HepG2 (cell line): ENCODE measurements around the gene C1QTNF5. TPM values are rescaled to one million over a fixed set of nuclear protein-coding genes. Genes with fewer than 3 reads are reported as not detected.

Source experiments
- FOXM1 ChIP-seq: sonication (generic); formaldehyde crosslinking; IDR thresholded peaks from 2 replicates; pipeline ENCODE4 v1.5.0; 2020; ENCODE audit warnings: missing genetic modification reagents
- MAFG ChIP-seq: sonication (generic); formaldehyde crosslinking; IDR thresholded peaks from 2 replicates; pipeline ENCODE4 v1.5.1; 2020; ENCODE audit warnings: mild to moderate bottlenecking, missing genetic modification reagents
- MTA1 ChIP-seq: sonication (generic); formaldehyde crosslinking; IDR thresholded peaks from 2 replicates; pipeline ENCODE4 v1.4.0; 2020; ENCODE audit warnings: missing genetic modification reagents, mild to moderate bottlenecking, borderline replicate concordance
- NFRKB ChIP-seq: fragments of 450-650 bp; IDR thresholded peaks from 2 replicates; pipeline ENCODE4 v1.6.1; 2017
- SMC3 ChIP-seq: IDR thresholded peaks from 2 replicates; pipeline ENCODE4 v1.6.1; 2011; ENCODE audit warnings: low read length, improper control_type of control experiment
- TBX3 ChIP-seq: fragments of 450-650 bp; IDR thresholded peaks from 2 replicates; pipeline ENCODE4 v1.6.1; 2017; ENCODE audit warnings: antibody characterized with exemption, mild to moderate bottlenecking, inconsistent platforms, borderline replicate concordance
- ZMAT3 ChIP-seq: sonication (generic); formaldehyde crosslinking; conservative IDR thresholded peaks from 2 replicates; pipeline ENCODE4 v1.7.0; 2021; ENCODE audit warnings: missing genetic modification reagents
- ZNF121 ChIP-seq: sonication (generic); formaldehyde crosslinking; IDR thresholded peaks from 2 replicates; pipeline ENCODE4 v1.5.0; 2020; ENCODE audit warnings: mild to moderate bottlenecking, missing genetic modification reagents
- ZNF24 ChIP-seq: fragments of 450-650 bp; IDR thresholded peaks from 2 replicates; pipeline ENCODE4 v1.6.1; 2017; ENCODE audit warnings: antibody characterized with exemption, mild to moderate bottlenecking
- ZNF3 ChIP-seq: IDR thresholded peaks from 2 replicates; pipeline ENCODE4 v1.7.0; 2017; ENCODE audit warnings: inconsistent platforms
- ZNF30 ChIP-seq: sonication (generic); formaldehyde crosslinking; IDR thresholded peaks from 2 replicates; pipeline ENCODE4 v1.5.0; 2020; ENCODE audit warnings: mild to moderate bottlenecking, missing genetic modification reagents
- ZNF430 ChIP-seq: sonication (generic); formaldehyde crosslinking; IDR thresholded peaks from 2 replicates; pipeline ENCODE4 v1.9.0; 2021; ENCODE audit warnings: mild to moderate bottlenecking, missing genetic modification reagents
- ZNF703 ChIP-seq: sonication (generic); formaldehyde crosslinking; IDR thresholded peaks from 2 replicates; pipeline ENCODE4 v1.5.1; 2020; ENCODE audit warnings: missing genetic modification reagents, mild to moderate bottlenecking, moderate library complexity, borderline replicate concordance
- ZNF777 ChIP-seq: sonication (generic); formaldehyde crosslinking; IDR thresholded peaks from 2 replicates; pipeline ENCODE4 v1.4.0; 2020; ENCODE audit warnings: missing genetic modification reagents
- polyA plus RNA-seq, 8 experiments: library from polyadenylated mRNA; depleted of rRNA in 3 of 8; stranded (reverse) in 7 of 8; unstranded in 1 of 8; fragments of >200 nt; fragmentation: Illumina TruSeq in 4 of 8; extraction: Trizol in 4 of 8; gene quantifications; 2 replicates each; pipeline versions ENCODE4 v1.2.1 to v1.2.3, GENCODE V29; 2011 to 2016; ENCODE audit warnings: low read depth in 4 of 8, missing spikeins in 1 of 8, mixed read lengths in 1 of 8; ENCODE audit not compliant: insufficient read depth in 1 of 8
- total RNA-seq, 5 experiments: library from RNA; depleted of rRNA; stranded (reverse); fragments of >200 nt; fragmentation: Illumina TruSeq; extraction: Trizol; gene quantifications; 2 replicates each; pipeline ENCODE4 v1.2.3, GENCODE V29; 2016; ENCODE audit warnings: low read depth in 1 of 5
- TF ChIP-seq, protein P1 (sequence below): IDR thresholded peaks from 2 replicates; pipeline ENCODE4 v1.4.0; 2020; ENCODE audit warnings: mild to moderate bottlenecking, missing genetic modification reagents
- TF ChIP-seq, protein P2 (sequence below): fragments of 450-650 bp; IDR thresholded peaks from 2 replicates; pipeline ENCODE4 v1.6.1; 2017
- TF ChIP-seq, protein P3 (sequence below): sonication (generic); formaldehyde crosslinking; IDR thresholded peaks from 2 replicates; pipeline ENCODE4 v1.4.0; 2020; ENCODE audit warnings: missing genetic modification reagents, mild to moderate bottlenecking, borderline replicate concordance
- TF ChIP-seq, protein P4 (sequence below): sonication (generic); formaldehyde crosslinking; IDR thresholded peaks from 2 replicates; pipeline ENCODE4 v1.8.0; 2022; ENCODE audit warnings: mild to moderate bottlenecking, missing genetic modification reagents, moderate library complexity
- TF ChIP-seq, protein P5 (sequence below): sonication (generic); formaldehyde crosslinking; IDR thresholded peaks from 2 replicates; pipeline ENCODE4 v1.4.0; 2020; ENCODE audit warnings: mild to moderate bottlenecking, missing genetic modification reagents

Gene C1QTNF5
- total and polyA plus RNA-seq, 2 of the 13 experiments (the other 11 are each of a cell fraction or from before 2014, with no cell fraction given), result 0.86 to 1.2 TPM

DNA sequence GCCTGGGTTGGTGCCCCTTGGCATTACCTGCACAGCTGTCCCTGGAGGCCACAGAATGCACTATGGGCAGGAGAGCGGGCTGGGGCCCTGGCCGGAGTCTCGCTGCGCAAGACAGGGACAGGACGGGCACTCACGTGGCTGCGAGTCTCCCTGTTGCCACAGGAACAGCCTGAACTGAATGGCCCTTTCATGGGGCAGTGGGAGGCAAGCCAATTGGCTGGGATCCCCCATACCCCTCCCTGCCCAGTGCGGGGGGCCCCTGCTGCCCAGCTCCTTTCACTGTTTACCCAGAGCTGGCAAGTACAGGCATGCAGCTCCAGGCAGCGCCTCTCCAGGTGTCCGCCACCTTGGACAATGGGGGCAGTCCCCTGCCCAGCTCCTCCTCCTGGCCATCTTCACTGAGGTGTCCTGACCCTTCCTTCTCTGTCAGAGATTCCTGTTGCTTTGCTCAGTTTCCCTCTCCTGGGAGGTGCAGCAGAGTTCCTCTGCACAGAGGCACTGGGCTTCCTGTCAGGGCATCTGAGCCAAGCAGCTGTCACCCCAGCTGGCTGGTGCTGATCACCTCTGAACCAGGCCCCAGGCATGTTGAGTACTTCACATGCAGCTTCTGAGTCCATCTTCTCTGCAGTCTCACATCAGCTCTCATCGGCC lies 35.6 kb upstream of the C1QTNF5 start (continued):
- TF ChIP-seq, protein P1, sequence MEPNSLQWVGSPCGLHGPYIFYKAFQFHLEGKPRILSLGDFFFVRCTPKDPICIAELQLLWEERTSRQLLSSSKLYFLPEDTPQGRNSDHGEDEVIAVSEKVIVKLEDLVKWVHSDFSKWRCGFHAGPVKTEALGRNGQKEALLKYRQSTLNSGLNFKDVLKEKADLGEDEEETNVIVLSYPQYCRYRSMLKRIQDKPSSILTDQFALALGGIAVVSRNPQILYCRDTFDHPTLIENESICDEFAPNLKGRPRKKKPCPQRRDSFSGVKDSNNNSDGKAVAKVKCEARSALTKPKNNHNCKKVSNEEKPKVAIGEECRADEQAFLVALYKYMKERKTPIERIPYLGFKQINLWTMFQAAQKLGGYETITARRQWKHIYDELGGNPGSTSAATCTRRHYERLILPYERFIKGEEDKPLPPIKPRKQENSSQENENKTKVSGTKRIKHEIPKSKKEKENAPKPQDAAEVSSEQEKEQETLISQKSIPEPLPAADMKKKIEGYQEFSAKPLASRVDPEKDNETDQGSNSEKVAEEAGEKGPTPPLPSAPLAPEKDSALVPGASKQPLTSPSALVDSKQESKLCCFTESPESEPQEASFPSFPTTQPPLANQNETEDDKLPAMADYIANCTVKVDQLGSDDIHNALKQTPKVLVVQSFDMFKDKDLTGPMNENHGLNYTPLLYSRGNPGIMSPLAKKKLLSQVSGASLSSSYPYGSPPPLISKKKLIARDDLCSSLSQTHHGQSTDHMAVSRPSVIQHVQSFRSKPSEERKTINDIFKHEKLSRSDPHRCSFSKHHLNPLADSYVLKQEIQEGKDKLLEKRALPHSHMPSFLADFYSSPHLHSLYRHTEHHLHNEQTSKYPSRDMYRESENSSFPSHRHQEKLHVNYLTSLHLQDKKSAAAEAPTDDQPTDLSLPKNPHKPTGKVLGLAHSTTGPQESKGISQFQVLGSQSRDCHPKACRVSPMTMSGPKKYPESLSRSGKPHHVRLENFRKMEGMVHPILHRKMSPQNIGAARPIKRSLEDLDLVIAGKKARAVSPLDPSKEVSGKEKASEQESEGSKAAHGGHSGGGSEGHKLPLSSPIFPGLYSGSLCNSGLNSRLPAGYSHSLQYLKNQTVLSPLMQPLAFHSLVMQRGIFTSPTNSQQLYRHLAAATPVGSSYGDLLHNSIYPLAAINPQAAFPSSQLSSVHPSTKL (CRISPR knock-in tag), result peak; percentile 68; the same call in 1 of the 2 replicates
- TF ChIP-seq, protein P2, sequence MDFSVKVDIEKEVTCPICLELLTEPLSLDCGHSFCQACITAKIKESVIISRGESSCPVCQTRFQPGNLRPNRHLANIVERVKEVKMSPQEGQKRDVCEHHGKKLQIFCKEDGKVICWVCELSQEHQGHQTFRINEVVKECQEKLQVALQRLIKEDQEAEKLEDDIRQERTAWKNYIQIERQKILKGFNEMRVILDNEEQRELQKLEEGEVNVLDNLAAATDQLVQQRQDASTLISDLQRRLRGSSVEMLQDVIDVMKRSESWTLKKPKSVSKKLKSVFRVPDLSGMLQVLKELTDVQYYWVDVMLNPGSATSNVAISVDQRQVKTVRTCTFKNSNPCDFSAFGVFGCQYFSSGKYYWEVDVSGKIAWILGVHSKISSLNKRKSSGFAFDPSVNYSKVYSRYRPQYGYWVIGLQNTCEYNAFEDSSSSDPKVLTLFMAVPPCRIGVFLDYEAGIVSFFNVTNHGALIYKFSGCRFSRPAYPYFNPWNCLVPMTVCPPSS, result no peak
- TF ChIP-seq SMC3 (no peak), ZNF30 (CRISPR knock-in tag) (no peak), ZNF703 (no peak), ZNF24 (no peak), ZNF121 (CRISPR knock-in tag) (peak; percentile 73; the same call in 1 of the 2 replicates), FOXM1 (CRISPR knock-in tag) (no peak), NFRKB (no peak), MAFG (no peak), ZNF777 (CRISPR knock-in tag) (no peak), ZNF430 (CRISPR knock-in tag) (0 out of 2 replicates have a peak, but pooled peaks have one; percentile 32), MTA1 (peak; percentile 70; the same call in 1 of the 2 replicates), ZNF3 (CRISPR knock-in tag) (no peak), TBX3 (no peak), ZMAT3 (CRISPR knock-in tag) (no peak)
- TF ChIP-seq, protein P3, sequence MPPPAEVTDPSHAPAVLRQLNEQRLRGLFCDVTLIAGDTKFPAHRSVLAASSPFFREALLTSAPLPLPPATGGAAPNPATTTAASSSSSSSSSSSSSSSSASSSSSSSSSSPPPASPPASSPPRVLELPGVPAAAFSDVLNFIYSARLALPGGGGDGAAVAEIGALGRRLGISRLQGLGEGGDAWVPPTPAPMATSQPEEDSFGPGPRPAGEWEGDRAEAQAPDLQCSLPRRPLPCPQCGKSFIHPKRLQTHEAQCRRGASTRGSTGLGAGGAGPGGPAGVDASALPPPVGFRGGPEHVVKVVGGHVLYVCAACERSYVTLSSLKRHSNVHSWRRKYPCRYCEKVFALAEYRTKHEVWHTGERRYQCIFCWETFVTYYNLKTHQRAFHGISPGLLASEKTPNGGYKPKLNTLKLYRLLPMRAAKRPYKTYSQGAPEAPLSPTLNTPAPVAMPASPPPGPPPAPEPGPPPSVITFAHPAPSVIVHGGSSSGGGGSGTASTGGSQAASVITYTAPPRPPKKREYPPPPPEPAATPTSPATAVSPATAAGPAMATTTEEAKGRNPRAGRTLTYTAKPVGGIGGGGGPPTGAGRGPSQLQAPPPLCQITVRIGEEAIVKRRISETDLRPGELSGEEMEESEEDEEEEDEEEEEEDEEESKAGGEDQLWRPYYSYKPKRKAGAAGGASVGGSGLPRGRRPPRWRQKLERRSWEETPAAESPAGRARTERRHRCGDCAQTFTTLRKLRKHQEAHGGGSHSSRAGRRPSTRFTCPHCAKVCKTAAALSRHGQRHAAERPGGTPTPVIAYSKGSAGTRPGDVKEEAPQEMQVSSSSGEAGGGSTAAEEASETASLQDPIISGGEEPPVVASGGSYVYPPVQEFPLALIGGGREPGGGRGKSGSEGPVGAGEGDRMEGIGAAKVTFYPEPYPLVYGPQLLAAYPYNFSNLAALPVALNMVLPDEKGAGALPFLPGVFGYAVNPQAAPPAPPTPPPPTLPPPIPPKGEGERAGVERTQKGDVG (CRISPR knock-in tag), result peak; percentile 91
- TF ChIP-seq, protein P4, sequence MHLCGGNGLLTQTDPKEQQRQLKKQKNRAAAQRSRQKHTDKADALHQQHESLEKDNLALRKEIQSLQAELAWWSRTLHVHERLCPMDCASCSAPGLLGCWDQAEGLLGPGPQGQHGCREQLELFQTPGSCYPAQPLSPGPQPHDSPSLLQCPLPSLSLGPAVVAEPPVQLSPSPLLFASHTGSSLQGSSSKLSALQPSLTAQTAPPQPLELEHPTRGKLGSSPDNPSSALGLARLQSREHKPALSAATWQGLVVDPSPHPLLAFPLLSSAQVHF, result no peak
- TF ChIP-seq, protein P5, sequence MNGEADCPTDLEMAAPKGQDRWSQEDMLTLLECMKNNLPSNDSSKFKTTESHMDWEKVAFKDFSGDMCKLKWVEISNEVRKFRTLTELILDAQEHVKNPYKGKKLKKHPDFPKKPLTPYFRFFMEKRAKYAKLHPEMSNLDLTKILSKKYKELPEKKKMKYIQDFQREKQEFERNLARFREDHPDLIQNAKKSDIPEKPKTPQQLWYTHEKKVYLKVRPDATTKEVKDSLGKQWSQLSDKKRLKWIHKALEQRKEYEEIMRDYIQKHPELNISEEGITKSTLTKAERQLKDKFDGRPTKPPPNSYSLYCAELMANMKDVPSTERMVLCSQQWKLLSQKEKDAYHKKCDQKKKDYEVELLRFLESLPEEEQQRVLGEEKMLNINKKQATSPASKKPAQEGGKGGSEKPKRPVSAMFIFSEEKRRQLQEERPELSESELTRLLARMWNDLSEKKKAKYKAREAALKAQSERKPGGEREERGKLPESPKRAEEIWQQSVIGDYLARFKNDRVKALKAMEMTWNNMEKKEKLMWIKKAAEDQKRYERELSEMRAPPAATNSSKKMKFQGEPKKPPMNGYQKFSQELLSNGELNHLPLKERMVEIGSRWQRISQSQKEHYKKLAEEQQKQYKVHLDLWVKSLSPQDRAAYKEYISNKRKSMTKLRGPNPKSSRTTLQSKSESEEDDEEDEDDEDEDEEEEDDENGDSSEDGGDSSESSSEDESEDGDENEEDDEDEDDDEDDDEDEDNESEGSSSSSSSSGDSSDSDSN (CRISPR knock-in tag), result peak; percentile 56; the same call in 1 of the 2 replicates
